ENCODE data around the gene CELA1.

Gene CELA1

GRCh38 chr12:51346581-51346980, at the start of gene CELA1:
TSS of gene CELA1 (minus strand) at chr12:51346679. CDS start at chr12:51346638, 41 bp downstream.
- no peak for DNase-seq

- DNase-seq, result no peak
These were observed 49.1 kb upstream of the CELA1 start for GRCh38 chr12:51395283-51396230.

- peak; percentile 75 to 82 for DNase-seq
These were observed 47.4 kb upstream of the CELA1 start for GRCh38 chr12:51393676-51394545.

GRCh38 chr12:51392556-51393237, 46.2 kb upstream of the CELA1 start:
- peak; percentile 48 to 68 for DNase-seq

- peak in 1 of 2 donors; percentile 43 for DNase-seq
These were observed 45.0 kb upstream of the CELA1 start, which contains the start of gene GALNT6 for GRCh38 chr12:51391283-51392123. TSS of gene GALNT6 (minus strand) at chr12:51391406. CDS start at chr12:51379781, 11,625 bp downstream.

GRCh38 chr12:51390891-51391282, 44.4 kb upstream of the CELA1 start:
- peak; percentile 74 to 93 for DNase-seq

- DNase-seq, result peak in 1 of 2 donors; percentile 52
These were observed 44.0 kb upstream of the CELA1 start for GRCh38 chr12:51390457-51390856.

GRCh38 chr12:51389302-51389999, 43.0 kb upstream of the CELA1 start:
- peak; percentile 69 to 94 for DNase-seq

- peak in 1 of 2 donors; percentile 57 for DNase-seq
These were observed 42.4 kb upstream of the CELA1 start for GRCh38 chr12:51388846-51389245.

- peak in 1 of 2 donors; percentile 44 for DNase-seq
These were observed 41.8 kb upstream of the CELA1 start for GRCh38 chr12:51388069-51388799.

- DNase-seq, result no peak
These were observed 39.9 kb upstream of the CELA1 start for GRCh38 chr12:51386351-51386750.

GRCh38 chr12:51383269-51383905, 36.9 kb upstream of the CELA1 start:
- no peak for DNase-seq

- no peak for DNase-seq
These were observed 35.7 kb upstream of the CELA1 start for GRCh38 chr12:51382173-51382572.

GRCh38 chr12:51381226-51382079, 35.0 kb upstream of the CELA1 start:
- DNase-seq, result no peak

GRCh38 chr12:51379571-51379970, 33.1 kb upstream of the CELA1 start:
- DNase-seq, result no peak

GRCh38 chr12:51378749-51379148, 32.3 kb upstream of the CELA1 start:
- DNase-seq, result no peak

GRCh38 chr12:51377099-51377984, 30.9 kb upstream of the CELA1 start:
- no peak for DNase-seq

GRCh38 chr12:51374856-51375255, 28.4 kb upstream of the CELA1 start:
- DNase-seq, result no peak
